COLO829 (cell line): ENCODE results near the gene GCDH.
"Not testable (repeated sequence)": the region's sequence is repeated elsewhere in the genome, so short reads cannot be mapped to it uniquely, and the experiment has no call there.

Experiments
- DNase-seq: peaks from one replicate; pipeline ENCODE4 v3.0.0; 2012; ENCODE audit warnings: low spot score

GCDH gene

DNA sequence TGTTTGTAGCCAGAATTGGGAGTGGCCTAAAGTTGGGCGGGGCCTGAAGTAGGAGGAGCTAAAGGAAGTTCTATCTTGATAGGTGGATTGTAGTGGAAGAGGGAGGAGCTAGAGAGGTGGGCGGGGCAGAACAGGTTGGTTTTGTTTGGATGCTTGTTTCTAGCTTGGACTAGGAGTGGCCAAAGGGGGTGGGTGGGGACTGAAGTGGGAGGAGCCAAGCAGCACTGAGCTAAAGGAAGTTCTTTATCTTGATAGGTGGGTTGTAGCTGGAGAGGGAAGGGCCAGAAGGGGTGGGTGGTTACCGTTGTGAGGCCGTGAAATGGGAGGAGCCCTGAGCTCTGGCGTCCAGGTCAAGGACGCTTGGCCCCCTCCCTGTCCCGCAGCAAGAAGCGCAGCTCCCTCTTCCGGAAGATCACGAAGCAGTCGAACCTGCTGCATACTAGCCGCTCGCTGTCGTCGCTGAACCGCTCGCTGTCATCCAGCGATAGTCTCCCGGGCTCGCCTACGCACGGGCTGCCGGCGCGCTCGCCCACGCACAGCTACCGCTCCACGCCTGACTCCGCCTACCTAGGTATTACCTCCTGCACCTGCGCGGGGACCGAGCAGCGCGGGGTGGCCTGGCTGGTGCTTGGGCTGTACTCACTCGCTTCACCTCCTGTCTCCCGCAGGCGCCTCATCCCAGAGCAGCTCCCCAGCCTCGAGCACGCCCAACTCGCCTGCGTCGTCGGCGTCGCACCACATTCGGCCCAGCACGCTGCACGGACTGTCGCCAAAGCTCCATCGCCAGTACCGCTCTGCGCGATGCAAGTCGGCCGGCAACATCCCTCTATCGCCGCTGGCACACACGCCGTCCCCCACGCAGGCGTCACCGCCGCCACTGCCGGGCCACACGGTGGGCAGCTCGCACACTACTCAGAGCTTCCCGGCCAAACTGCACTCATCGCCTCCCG lies 17.7 kb upstream of the GCDH start:
- DNase-seq, result peak; percentile 84

DNA sequence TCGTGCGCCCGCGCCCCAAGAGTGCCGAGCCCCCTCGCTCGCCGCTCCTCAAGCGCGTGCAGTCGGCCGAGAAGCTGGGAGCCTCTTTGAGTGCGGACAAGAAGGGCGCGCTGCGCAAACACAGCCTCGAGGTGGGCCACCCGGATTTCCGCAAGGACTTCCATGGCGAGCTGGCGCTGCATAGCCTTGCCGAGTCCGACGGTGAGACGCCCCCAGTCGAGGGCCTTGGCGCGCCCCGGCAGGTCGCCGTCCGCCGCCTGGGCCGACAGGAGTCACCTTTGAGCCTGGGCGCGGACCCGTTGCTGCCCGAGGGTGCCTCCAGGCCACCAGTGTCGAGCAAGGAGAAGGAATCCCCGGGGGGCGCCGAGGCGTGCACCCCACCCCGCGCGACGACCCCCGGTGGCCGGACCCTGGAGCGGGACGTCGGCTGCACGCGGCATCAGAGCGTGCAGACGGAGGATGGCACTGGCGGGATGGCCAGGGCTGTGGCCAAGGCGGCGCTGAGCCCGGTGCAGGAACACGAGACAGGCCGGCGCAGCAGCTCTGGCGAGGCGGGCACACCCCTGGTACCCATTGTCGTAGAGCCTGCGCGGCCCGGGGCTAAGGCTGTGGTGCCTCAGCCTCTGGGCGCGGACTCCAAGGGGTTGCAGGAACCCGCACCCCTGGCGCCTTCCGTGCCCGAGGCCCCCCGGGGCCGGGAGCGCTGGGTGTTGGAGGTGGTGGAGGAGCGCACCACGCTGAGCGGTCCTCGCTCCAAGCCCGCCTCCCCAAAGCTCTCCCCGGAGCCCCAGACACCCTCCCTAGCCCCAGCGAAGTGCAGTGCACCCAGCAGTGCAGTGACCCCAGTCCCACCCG lies 16.8 kb upstream of the GCDH start:
- no peak for DNase-seq

DNA sequence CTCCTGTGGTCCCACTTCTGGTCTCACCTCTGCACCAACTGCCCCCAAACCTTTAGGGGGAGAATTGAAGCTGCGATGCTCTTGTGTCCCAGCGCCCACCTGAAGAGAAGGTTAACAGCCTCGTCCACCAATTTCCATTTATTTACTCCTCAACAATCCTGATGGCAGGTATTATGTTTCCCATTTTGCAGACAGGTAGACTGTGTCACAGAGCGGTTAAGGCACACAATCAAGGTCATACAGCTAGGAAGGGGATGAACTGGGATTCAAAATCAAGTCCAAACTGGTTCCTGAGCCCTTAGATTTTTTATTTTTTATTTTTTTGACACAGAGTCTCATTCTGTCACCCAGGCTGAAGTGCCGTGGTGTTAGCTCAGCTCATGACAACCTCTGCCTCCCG lies 15.9 kb upstream of the GCDH start:
- DNase-seq, result no peak

DNA sequence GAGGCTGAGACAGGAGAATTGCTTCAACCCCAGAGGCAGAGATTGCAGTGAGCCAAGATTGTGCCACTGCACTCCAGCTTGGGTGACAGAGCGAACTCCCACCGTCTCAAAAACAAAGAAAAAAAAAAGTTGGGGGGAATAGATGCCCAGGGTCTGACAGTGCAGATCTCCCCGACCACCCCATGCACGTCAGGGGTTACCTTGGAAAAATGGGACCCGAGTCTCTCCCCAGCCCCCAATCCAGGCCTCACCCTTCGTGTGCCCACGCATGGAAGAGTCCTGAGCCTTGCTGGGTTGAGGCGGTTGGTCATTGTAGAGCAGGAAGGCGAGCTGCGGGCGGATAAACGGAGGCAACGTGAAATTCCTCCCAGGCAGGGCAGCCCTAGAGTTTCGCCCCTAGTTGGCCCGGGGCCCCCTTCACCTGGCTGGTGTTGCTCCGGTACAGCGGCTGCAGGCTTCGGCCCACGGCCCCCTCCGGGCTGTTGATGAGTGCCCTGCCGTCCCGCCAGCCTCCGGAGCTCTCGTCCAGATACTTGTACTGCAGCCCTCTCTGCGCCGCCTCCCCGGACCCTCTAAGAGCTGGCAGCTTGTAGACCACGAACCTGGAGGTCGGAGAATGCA lies 10.3 kb upstream of the GCDH start:
- DNase-seq, result no peak

DNA sequence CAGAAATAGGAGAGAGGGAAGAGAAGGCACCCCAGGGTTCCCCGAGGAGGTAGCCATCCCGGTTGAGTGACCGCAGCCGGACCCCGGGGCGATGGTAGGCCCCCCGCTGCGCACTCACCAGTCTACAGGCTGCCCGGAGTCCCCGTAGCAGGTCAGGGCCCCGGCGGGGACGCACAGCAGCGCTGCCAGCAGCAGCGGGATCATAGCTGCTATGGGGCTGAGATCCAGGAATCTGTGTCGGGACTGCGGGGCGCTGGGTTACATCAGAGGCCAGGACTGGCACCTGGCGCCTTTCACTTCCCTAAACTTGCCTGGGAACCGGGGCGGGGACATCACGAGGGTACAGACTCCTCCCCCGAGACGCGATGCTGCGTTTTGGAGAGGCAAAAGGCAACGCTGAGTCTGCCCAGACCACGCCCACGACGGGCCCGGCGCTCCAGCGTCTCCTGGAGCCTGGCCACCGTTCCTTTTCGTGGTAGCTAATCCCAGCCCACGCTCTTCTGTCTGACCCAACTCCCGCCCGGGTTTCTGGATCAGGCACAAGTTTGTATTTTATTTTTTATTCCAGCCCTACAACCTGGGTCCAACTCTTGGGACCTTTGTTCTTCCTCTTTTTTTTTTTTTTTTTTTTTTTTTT lies 9.7 kb upstream of the GCDH start, which contains the start of gene DNASE2:
Gene DNASE2, minus strand, starts transcription at position 278 of the 637 bp plus-strand sequence. Its CDS starts 74 bp downstream, at position 204.
- peak; percentile 94 for DNase-seq

DNA sequence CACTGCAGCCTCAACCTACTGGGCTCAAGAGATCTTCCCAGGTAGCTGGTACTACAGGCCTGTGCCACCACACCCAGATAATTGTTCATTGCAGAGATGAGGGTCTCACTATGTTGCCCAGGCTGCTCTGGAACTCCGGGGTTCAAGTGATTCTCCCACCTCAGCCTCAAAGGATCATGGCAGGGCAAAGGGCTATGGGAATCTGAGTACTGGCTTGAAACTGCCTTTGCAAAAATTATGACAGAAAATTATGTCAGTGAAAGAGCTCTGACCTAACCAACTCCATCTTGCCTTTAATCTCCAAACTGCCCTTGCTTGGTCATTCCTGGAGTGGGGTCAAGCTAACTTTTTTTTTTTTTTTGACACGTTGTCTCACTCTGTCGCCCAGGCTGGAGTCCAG lies 8.4 kb upstream of the GCDH start:
- no peak for DNase-seq

DNA sequence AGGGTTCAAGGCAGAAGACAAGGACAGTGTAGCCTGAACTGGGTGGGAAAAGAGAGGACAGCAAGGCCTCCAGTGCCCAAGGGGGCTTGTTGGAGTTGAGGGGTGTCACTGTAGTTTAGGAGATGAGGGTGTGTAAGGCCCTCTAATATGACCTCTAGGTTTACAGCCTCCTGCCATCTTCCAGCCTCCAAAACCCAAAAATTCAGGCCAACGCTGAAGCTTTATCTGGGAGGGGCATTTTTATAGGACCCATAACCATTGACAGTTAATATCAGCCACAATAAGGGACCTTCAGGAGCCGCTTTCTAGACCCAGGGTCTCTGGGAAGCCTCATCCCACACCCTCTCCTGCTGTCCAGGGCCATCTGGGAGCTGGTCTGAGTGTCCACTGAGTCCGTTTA lies 6.8 kb upstream of the GCDH start:
- no peak for DNase-seq

DNA sequence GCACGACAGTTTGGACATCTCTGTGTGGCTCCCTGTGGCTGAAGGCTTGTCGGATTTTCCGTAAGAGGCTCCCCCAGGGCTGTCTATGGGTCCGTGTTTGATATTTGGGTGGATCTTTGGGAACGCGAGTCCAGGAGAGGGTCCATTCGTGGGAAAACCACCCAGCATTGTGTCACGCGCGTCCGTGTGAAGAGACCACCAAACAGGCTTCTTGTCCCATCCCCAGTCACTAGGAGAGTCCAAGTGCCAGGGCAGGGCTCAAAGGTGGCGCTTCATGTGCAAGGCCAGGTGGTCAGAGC lies 6.4 kb upstream of the GCDH start:
- no peak for DNase-seq

DNA sequence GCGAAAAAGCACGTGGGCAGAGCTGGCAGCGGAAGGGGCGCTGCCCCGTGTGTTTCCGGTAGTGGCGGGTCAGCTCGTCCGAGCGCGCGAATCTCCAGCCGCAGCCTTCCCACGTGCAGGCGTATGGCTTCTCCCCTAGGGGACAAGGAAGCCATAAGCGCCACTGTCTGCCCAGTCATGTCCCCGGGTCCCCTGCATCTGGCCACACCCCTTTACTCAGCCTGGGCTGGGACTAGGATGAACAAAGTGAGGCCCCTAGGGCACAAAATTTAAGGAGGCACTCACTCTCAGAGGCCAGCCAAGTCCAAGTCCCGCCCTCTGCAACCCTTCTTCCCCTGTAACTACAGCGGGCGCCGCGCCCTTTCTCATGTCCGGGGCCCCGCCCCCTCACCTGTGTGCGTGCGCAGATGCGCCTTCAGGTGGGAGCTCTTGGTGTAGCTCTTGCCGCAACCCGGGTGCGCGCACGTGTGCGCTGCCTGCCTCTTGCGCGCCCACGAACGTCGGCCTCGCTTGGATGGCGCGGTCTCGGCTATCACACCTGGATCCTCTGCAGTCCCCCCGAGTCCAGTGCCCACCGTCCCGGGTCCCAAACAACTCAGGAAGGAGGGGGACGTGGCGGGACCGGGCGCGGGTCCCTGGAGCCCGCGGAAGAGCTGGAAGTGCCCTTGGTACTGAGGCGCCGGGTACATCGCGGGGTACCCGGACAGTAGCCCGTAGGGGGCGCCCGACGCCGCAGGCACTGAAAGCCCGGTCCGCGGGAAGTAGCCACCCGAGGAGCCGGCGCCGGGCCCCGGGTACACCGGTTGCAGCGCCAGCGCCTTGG lies 5.8 kb upstream of the GCDH start:
- DNase-seq, result no peak

DNA sequence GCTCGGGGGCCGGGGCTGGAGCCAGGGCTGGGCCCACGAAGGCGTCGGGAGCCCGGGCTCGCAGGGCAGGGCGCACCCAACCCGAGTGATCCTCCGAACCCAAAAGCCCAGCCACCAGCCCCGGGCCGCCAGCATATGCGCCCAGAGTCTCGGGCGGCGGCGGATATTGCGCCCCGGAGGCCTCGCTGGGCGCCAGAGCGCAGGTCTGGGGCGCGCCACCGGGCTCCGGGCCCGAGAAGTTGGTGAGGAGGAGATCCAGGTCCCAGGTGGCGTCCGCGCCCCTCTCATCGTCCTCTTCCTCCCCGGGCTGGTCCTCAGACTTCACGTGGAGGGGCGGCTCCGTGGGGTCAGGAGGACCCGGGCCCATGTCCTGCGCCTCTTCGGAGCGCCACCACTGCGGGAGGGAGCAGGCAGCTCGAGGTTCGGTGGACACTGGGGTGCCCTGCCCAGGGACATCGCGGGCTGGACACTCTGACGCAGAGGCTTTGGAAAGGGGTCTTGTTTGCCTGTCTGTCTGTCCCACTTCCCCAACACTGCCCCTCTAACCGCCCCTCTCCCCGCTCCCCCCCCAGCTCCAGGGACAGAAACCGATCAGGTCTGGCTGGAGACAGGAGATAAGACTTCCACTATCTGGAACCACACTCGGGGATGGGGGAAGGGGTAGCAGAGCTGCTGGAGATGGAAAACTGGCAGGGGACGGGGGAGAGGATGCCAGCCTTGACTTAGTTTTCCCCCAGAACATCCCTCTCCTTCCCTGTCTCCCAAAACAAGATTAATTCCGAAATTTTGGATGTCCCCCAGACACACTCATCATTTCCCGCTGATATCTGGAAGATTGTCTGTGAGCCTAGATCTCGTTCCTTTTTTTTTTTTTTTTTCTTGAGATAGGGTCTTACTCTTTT lies 5.0 kb upstream of the GCDH start:
- no peak for DNase-seq

DNA sequence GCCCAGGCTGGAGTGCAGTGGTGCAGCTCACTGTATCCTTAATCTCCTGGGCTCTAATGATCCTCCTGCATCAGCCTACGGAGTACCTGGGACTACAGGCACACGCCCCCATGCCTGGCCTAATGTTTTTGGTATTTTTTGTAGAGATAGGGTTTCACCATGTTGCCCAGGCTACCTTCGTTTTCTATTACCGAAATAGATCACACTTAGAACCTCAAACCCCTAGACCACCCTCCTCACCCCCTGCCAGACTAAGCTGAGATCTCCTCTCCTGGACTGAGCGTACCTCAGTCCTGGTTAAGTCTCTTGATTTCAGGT lies 4.3 kb upstream of the GCDH start:
- DNase-seq, result no peak

DNA sequence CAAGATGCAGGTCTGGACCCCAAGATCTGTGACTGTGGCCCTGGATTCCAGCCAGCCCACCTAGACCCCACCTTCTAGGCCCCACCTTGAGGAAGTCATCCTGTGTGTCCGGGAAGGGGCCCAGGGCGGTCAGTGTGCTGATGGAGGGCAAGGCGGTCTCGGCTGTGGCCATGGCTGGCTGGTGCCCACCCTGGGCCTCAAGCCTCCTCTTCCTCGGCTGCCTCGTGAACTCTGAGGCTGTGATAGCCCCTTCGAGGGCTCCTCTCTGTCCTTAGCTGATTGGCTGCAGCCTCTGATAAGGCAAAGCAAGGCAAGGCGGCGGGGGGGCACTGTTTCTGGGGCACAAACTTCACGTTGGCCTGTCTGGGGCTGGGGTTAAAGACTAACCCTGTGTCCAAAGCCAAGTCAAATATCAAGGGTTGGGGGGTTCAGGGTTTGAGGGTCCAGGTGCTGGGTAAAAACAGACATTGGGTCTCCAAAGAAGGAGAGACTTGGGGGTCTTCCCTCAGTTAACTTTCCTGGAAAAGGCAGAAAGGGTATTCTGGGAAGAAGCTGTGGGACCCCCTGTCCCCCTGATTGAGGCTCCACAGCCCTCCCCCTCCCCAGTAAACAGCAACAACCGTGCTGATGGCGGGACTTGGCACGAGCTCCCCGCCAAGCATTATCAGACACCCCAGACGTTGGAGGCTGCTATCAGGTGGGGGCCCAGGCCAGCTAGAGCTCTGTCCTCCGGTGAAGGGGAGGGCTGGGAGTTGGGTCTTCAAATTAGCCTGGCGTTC lies 3.8 kb upstream of the GCDH start, which contains the start of gene KLF1:
Gene KLF1, minus strand, starts transcription at position 233 of the 779 bp plus-strand sequence. Its CDS starts 61 bp downstream, at position 172.
- DNase-seq, result no peak

DNA sequence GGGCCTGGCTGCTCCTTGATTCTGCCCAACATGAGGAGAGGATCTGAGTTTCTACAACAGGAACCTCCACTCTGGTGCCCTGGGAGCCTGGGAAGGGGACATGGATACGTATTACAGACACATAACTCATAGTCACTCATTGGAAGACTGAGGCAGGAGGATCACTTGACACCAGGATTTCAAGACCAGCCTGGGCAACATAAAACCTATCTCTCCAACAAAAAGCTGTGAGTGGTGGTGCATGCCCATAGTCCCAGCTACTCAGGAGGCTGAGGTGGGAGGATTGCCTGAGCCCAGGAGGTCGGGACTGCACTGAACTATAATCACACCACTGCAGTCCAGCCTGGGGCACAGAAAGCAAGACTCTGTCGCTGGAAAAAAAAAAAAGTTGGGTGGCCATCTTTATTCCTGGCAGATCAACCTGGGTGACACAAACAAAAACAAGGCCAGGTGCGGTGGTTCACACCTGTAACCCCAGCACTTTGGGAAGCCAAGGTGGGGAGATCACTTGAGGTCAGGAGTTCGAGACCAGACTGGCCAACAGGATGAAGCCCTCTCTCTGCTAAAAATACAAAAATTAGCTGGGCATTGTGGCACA lies 2.9 kb upstream of the GCDH start:
- DNase-seq, result no peak

DNA sequence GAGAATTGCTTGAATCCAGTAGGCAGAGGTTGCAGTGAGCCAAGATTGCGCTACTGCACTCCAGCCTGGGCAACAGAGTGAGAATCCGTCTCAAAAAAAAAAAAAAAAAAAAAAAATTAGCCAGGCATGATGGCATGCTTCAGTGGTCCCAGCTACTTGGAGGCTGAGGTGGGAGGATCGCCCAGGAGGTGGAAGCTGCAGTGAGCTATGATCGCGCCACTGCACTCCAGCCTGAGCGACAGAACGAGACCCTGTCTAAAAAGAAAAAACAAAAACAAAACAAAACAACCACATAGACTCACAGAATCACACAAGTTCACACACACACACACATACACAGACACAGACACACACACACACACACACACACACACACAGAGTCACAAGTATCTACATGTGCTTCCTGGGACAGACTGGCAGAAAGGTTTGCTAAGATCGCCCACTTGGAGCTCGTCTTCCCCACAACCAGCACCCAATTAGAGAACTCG lies 617 bp upstream of the GCDH start:
- DNase-seq, result not testable (repeated sequence)

DNA sequence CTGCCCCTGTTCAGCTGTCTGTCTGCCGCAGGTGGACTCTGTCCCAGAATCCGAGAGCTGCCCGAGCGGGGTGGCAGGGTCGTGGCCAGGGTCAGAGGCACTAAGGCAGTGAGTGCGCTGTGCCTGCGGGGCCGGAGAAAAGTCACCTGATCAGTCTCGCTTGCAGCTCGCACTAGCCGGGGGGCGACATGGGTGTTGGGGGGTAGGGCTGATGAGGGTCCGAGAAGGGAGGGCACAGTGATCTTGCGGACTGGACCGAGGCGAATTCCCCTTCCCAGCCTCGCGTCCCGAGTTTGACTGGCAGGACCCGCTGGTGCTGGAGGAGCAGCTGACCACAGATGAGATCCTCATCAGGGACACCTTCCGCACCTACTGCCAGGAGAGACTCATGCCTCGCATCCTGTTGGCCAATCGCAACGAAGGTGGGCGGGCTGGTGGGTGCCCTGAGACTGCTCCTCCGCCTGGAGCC lies 627 bp downstream of the GCDH start:
- no peak for DNase-seq

DNA sequence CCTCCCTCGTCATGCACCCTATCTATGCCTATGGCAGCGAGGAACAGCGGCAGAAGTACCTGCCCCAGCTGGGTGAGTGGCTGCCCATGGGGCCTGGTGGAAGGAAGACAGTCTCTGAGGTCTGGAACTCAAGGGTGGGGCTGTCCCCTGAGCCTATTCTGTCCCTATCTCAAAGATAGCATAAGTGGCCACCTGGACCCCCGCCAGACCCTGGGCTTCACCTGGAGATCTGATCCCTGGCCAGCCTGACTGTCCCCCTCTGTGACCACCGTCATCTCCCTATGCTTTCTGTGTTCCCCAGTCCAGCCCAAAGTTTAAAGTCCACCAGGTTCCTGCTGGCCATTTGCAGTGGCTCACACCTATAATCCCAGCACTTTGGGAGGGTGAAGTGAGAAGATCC lies 2.6 kb downstream of the GCDH start:
- DNase-seq, result no peak

DNA sequence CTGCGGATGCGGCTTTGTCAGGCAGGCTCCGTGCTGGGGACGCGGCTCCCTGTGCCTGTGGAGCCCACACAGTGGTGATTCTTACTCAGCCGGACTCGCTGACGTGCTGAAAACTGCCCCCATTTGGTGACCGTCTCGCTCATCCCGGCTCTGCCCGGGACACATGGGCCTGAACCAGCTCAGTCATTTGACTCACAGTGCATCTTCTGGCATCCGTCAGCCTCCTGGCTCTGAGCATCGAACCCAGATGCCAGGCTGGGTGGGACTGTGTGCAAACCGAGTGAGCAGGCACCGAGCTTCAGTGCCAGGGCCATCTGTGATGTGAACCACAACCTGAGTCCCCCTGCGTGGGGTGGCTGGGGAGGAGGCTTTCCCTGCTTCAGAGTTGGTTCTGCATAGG lies 5.5 kb downstream of the GCDH start:
- DNase-seq, result no peak

DNA sequence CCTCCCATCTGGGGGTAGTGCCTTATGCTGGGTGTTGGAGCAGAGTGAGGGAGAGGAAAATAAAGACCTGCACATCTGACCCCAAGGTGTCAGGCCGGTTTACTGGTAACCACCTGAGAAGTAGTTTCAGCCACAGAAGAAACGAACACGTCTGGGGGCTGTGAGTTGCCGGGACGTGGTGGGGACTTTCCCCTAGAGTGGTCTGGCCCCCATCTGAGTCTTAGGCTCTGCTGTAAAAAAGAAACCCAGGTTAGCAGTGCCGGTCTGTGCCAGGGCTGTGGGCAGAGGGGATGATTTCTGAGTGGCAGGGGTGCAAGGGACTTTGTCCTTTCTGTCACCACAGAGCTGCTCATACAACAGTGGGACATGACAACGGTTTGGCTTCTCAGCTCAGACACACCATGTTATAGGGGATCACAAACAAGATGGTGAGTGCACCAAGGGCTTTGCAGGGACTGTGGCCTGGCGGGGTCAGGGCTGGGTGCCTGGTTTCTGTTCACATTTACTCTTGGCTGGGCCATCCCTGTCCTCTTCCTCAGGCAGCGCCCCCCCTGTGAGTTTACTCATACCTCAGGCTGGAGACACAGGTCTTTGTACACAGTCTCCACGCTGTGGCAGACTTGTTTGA lies 9.0 kb downstream of the GCDH start:
- DNase-seq, result no peak
